Right forelimb (tissue), 1 donor: ENCODE data around the gene SPATA31D1.

ENCODE experiments used
- DNase-seq: peaks from one replicate; pipeline ENCODE4 v3.0.0-alpha.2; 2018

The SPATA31D1 gene

GRCh38 chr9:82024908-82025307 lies 36.3 kb downstream of the SPATA31D1 start:
- no peak for DNase-seq

DNA sequence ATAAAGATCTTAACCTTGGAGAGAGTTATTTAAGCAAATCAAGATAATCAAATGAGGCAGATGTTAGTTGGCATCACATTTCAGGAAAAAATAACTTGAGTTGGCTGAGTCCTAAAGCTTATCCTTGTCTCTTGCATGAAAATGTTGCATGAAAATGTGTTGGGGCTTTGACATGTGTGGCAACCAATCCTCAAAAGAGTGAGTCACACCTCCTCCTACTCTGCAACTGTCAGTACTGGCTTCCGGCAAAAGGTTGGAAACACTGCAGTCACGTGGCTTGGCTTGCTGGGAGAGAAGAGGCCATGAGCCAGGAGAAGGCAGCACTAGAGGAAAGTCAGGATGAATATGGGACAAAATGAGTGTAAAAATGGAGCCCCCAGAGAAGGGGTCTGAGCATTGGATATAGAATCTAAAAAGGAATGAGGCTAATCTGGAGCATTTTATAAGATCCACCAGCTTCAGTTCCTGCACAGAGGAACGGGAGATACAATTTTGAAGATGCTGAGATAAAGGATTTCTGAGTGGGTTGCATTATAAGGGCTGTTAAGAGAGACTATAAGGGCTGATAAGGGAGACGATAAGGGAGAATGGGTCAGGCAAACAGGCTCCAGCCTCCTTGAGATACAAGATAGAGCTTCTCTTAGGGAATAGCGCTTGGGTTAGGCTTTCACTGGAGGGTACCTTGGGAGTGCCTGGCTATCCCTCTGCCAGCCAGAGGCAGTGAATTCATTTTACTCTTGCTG lies 43.1 kb downstream of the SPATA31D1 start:
- no peak for DNase-seq

GRCh38 chr9:82034956-82035731 lies 46.6 kb downstream of the SPATA31D1 start:
- DNase-seq, result no peak

DNA sequence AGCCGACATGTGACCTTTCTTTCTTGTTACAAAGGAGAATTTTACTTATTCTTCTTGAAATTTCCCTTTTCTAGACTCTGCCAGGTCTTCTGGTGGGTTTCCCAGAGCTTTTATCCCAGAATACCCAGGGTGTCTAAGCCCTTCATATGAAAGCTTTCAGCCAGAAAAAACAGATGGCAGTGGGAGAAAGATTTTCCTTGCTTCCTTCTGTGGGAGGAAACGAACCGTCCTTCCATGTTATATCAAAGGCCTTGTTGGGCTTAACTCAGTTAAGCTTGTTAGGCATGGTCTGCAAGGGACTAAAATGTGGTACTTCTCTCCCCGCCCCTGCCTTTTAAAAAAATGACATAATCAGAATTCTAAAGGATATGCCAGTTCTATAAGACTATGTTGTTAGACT lies 47.5 kb downstream of the SPATA31D1 start:
- no peak for DNase-seq

DNA sequence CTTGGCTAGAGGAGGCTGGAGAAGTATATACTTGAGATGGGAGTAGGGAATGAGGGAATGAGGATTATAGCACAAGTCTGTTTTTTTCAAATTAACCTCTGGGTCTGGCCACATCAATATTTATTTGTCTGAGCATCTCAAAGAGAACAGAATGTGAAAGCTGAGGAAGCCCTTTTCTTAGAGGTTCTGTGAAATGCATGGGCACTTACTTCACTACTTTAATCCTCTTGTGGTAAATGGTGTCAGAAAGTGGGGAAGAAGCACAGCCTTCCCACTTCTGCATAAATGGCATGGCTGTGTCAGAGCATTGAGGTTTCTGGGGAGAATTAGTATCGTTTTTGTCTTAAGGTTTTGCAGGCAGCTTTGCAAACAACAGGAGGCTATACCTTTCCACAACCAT lies 48.6 kb downstream of the SPATA31D1 start:
- no peak for DNase-seq

DNA sequence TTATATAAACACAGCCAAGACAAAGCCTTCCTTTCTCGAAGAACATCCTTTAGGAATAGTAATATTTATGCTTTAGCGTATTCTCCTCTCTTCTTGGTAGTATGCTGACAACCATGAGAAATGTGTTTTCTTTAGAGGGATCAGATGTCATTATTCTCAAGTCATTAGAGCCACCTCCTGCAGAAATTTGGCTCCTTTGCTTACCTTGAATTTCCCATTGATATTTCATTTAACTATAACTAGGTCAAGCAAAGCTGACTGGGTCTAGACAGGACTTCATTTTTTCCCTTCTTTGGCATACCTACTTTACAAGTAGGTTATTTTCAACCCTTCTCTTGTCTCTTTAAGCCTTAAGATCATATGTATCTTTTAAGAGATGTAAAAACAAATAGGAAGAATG lies 50.3 kb downstream of the SPATA31D1 start:
- no peak for DNase-seq
